SIG-M5 treated with dmso at 0.1 percent for 504 hours (cell line): ENCODE results near the gene PSKH1.
"Not testable (repeated sequence)": the region's sequence is repeated elsewhere in the genome, so short reads cannot be mapped to it uniquely, and the experiment has no call there.

Experiments used
- DNase-seq: peaks from one replicate; lab custom pipeline; 2025; ENCODE audit not compliant: unreplicated experiment; lab: John Stamatoyannopoulos, UW

The PSKH1 gene

GRCh38 chr16:67957622-67958021, 64.6 kb downstream of the PSKH1 start:
- DNase-seq, result no peak

GRCh38 chr16:67959536-67960329, 66.7 kb downstream of the PSKH1 start:
- DNase-seq, result no peak

DNA sequence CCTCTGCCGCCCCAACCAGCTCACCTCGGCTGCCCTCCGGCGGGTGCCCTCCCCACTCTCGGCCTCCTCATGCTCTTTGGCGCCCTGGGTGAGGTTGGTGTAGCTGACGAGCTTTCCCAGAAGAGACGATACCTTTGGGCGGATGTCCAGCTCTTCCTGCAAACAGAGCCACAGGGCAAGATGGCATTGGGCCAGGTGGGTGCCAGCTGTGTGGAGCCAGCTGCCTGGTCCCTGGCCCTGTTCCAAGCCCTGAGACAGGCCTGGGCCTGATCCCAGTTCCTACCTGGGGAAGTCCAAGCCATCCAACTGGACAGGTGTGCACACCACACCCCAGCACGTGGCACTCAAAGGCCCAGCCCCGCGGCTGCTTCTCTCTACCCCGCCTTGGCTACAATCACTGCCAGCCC, 68.5 kb downstream of the PSKH1 start:
- DNase-seq, result peak; percentile 8

DNA sequence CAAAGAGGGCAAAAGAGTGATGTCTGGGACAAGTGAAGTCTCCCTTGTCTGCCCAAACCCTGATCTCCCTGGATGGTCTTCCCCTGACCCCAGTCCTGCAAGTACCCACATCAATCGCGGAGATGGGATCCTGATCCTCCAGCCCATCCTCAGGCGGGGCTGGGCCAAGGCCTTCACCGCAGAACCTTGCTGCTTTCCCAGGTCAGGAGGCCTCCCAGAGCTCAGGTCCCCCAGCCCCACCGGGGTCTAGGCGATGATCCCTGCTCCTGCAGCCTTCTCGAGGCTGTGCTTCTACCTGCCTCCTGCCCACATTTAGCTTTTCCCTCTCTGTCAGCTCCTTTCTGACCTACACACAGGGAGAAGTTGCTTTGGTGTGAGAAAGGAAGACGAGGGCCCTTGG, 69.1 kb downstream of the PSKH1 start:
- no peak for DNase-seq

DNA sequence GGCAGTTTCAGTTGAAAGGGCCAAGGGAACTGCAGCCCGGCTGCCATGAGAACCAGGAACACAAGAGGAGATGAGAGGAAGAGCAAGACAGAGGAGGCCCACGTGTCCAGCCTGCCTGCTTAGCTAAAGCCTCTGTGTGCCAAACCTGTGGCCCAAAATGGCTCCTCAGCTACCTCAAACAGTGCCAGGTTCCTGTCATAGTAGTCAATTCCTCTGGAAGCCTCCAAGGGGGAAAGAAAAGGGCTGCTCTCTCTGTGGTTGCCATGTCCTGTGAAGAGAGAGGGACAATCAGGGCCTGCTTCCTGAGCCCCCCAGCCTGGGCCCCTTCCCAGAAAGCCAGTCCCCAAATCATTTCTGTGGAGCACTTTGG, 70.2 kb downstream of the PSKH1 start:
- DNase-seq, result no peak

GRCh38 chr16:67963662-67964321, 70.7 kb downstream of the PSKH1 start:
- no peak for DNase-seq

- no peak for DNase-seq
These were observed 71.5 kb downstream of the PSKH1 start for GRCh38 chr16:67964477-67965131.

DNA sequence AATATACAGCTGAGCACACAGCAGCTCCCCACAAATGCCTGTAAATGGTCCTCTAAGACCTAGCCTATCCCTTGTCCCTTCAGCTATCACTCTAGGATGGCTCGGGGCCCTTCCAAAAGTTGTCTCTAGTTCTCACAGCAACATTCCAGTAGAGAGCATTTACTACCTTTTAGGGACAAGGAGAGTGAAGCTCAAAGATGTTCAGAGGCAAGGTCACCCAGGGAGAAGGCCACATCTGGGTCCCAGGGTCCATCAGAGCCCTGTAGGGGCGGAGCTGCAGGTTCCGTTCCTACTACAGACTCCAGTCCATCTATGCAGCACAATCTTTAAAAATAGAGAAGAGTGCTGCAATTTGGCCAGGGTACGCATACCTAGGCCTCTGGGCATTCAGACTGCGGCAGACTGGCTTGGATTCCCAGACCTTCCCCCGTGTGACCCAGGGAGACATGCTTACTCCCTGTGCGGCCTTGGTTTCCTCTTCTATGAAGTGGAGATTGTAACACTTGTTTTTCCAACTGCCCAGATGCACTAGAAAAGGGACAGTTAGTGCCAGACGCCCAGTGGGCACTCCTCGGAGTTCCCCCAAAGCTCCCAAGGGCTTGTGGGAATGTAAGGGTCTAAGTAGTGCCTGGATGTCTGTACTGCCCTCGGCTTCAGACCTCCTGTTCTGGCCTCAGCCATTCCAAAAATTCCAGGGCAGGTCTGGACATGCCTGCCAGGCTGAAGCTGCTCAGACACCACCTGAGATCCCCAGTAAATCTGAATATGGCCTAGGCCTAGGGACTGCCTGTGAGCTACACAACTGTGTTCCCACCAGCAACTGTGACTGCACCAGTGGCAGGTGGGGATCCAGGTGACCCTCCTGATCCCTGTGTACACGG, 72.9 kb downstream of the PSKH1 start:
- no peak for DNase-seq

GRCh38 chr16:67966549-67967182, 73.6 kb downstream of the PSKH1 start:
- DNase-seq, result peak; percentile 54

DNA sequence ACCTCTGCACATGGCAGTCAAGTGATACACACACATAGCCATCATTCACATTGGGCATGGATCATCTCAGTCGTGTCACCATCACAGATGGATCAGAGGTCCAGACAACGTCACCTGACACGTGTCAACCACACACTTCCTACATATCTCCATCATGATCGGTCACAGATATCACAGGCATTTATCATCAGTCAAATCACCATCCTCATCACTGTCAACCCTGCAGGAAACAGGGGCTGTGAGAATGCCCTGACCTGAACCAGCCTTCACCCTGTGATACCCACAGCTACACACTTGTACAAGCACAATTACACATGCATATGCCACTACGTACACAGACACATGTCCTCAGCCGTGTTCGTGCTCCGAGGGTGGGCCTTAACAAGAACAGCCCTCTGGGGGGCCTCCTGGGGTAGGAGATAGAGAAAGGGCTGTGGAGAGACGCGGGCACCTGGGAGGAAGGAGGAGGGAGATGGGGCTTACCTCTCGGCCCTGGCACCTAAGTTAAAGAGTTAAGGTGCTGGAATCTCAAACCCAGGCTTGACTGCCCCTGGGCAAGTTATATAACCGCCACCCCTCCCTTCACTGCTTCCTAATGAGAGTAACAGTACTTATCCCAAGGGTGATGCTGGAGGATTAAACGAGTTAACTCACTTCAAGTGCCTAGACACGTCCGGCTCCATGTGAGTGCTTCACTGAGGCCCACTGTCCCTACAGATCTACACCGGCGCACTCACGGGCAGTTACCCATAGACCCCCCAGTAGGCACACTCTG, 74.3 kb downstream of the PSKH1 start:
- no peak for DNase-seq

- DNase-seq, result peak; percentile 30
These were observed 74.9 kb downstream of the PSKH1 start for GRCh38 chr16:67967958-67968399.

DNA sequence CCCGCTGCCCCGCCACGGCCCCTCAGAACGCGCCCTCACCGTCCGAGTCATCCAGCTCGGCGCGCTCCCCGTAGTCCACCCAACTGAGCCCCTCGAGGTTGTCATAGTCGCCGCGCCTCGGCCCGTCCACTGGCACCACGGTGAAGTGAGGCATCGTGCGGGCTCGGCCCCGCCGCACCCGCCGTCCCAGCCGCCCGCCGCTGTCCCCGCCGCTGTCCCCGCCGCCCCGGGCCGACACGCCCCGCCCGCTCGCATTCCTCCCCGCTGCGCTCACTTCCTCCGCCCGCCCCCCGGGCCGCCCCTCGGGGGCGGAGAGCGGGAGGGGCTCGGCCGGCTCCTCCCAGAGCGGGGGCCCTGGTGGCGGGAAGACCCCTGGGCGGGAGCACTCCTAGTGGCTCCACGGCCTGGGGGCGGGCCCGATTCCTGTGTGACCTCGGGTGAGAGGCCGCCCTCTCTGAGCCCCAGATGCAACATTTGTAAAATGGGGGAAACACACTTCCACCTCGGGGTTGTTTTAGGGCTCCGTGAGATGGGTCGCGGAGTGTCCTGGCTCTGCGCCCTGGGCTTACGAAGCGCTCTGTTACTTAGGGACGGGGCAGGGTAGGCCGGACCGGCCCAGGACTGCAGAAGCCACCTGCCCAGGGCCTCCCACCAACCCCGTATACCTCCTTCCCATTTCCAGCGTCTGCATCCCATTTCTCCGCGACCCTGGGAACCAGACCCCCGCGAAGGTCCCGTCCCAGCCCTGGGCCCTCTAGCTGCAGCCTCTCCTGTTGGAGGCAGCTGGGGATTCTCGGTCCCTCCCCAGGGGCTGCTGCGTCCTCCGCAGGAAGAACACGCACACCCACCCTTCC, 75.6 kb downstream of the PSKH1 start, which contains the start of gene SLC12A4:
Gene SLC12A4 (minus strand): TSS at position 238 of the 854 bp plus-strand sequence. CDS start 84 bp downstream, at position 154.
- peak; percentile 67 for DNase-seq

DNA sequence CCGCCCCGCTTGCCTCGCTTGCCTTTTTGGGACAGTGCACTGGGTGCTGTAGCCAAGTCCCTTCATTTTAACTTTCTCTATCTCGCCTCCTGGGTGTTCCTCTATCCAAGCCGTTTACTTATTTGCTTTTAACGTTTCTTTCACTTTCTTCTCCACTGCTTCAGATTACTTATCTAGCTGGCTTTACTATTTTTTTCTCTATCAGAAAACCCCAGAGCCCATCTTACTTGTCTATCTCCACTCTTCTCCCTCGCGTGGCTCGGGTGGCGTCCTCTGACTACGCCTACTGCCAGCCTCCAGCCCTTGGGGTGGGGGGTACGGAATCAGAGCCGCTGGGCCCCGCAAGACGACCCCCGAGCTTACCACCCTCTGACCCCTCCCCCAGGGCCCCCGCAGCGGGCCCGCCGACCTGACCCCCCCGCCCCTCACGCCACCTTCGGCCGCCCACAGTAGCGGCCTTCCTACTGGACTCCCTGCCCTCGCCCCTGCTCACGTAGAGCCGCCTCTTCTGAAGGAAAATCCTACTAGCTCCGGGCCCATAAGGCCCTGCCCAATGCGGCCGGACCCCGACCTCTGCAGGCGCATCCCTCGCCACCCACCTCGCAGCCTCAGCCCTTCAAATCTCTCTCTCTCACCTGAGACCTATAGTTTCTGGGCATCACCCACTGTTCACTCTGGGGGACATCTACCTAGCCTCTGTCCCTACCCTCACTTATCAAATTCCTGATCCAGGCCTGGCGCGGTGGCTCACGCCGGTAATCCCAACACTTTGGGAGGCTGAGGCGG, 76.4 kb downstream of the PSKH1 start:
- DNase-seq, result no peak

GRCh38 chr16:67971111-67971510, 78.1 kb downstream of the PSKH1 start:
- DNase-seq, result no peak

DNA sequence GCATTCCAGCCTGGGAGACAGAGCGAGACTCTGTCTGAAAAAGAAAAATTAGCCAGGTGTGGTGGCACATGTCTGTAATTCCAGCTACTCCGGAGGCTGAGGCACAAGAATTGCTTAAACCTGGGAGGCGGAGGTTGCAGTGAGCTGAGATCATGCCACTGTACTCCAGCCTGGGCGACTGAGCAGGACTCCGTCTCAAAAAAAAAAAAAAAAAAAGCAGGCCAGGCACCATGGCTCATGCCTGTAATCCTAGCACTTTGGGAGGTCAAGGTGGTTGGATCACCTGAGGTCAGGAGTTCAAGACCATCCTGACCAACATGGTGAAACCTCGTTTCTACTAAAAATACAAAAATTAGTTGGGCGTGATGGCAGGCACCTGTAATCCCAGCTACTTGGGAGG, 79.2 kb downstream of the PSKH1 start:
- DNase-seq, result not testable (repeated sequence)

DNA sequence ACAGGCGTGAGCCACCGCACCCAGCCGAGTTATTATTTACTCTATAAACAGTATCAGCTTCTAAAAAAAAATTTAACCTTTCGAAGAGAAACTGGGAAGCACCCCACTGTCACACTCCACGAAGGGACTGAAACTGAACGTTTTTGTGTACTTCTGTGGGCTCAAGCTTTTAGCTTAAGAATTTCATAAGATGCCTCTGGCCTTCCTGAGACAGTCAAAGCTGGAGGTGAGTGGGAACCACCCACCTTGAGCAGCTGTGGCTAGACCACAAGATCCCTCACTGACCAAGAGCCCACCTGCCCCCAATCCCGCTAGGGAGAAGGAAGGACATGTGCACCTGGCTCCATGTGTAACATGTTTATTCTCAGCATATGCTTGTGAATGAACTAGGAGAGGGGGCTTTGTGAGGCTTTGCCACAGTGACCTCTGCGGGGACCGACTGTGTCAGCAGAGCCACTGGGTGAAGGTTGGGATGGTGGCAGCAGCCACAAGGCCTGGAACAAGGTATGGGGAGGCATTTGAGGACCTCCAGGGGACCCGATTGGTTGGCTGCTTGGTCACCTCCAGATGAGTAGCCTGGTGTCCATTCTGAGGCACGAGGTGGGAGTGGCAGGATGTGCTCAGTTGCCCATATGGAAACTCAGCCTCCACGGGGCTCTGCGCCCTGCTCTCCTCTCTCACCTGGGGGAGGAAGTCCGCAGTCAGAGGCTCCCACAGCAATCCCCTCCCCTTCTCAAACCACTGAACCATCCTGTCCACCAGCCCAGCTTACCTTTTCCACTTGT, 82.5 kb downstream of the PSKH1 start:
- no peak for DNase-seq

DNA sequence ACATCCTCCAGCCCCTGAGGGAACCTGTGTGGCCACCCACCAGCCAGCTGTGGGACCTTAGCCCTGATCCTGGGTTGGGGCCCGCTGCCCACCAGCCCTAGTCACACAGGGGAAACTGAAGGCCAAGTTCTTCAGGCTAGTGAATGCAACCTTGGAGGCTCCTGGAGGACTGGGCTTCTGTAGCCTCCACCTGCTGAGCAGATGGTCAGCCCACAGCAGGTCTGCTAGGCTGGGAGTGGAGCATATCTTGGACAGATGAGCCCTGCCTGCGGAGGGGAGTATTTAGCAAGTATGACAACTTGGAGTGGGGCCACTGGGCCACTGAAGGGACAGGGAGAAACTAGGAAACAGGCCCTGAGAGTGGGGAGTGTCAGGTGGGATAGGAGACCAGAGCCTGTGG, 83.2 kb downstream of the PSKH1 start:
- no peak for DNase-seq
